K562 (cell line): Measurements from ENCODE around the gene CYSRT1. TPM values are rescaled to one million over a fixed set of nuclear protein-coding genes. Genes with fewer than 3 reads are reported as not detected.

Source experiments
- ATAC-seq: fragments of 200-7000 bp; cut with Tn5 transposase; 3 replicates; pipeline ENCODE4 v1.9.1; 2020; ENCODE audit warnings: moderate library complexity
- BruUV-seq: library from RNA; stranded (reverse); fragments of 400-500 nt; replicated peaks from 2 replicates; lab custom pipeline; 2021; lab: Mats Ljungman, UMichigan
- CTCF ChIA-PET: fragments of 300-600 bp; formaldehyde crosslinking; extraction: SDS; loops from one replicate; lab custom pipeline; 2021; ENCODE audit warnings: low intra/inter-chr PET ratio; lab: Yijun Ruan, JAX
- POLR2A ChIA-PET: fragments of 300-600, 350-650 bp; sonication (Branson Sonifier 250); formaldehyde crosslinking; extraction: SDS; loops from one replicate; lab custom pipeline; 2021; ENCODE audit warnings: antibody characterized with exemption, inconsistent platforms; lab: Yijun Ruan, JAX
- DNase-seq, 4 experiments: peaks; one replicate each; pipeline versions ENCODE4 v3.0.0 to v3.0.0-alpha.2; 2011 to 2018; ENCODE audit warnings: low spot score in 3 of 4, mixed read lengths in 3 of 4; ENCODE audit errors: extremely low read depth in 1 of 4
- FAIRE-seq: peaks from 2 replicates; lab custom pipeline; 2011; peaks lifted over from hg19 to GRCh38; lab: Jason Lieb, UNC
- H2AFZ ChIP-seq: 2 replicates; pipeline ENCODE4 v1.6.0; 2011; ENCODE audit warnings: low read depth, low read length, control low read depth, inconsistent platforms
- H3K27ac ChIP-seq: fragments of 200-600 bp; 3 replicates; pipeline ENCODE4 v1.8.0; 2011; ENCODE audit warnings: low read depth, mild to moderate bottlenecking, control low read depth, inconsistent platforms, low read length, moderate library complexity, mixed read lengths; ENCODE audit errors: extremely low read depth
- H3K27me3 ChIP-seq, 2 experiments: fragments of 300-600 bp in 1 of 2; 2 replicates in 1 of 2; 3 replicates in 1 of 2; pipeline versions ENCODE4 v1.6.0 to v1.8.0; 2011; ENCODE audit warnings: inconsistent platforms in 2 of 2, low read length in 2 of 2, mild to moderate bottlenecking in 1 of 2, mixed read lengths in 1 of 2, moderate library complexity in 1 of 2; ENCODE audit not compliant: control insufficient read depth in 2 of 2, insufficient read depth in 2 of 2
- H3K36me3 ChIP-seq: fragments of 300-600 bp; 3 replicates; pipeline ENCODE4 v1.8.0; 2011; ENCODE audit warnings: mild to moderate bottlenecking, low read length, inconsistent platforms; ENCODE audit not compliant: control insufficient read depth, insufficient read depth
- H3K4me1 ChIP-seq, 2 experiments: fragments of 200-600 bp in 1 of 2; replicated peaks in 1 of 2; 2 replicates in 1 of 2; 3 replicates in 1 of 2; pipeline versions ENCODE4 v1.5.1 to v1.8.0; 2011; ENCODE audit warnings: inconsistent platforms in 2 of 2, low read length in 2 of 2, mild to moderate bottlenecking in 1 of 2, mixed read lengths in 1 of 2, moderate library complexity in 1 of 2; ENCODE audit not compliant: control insufficient read depth in 2 of 2, insufficient read depth in 2 of 2
- H3K4me2 ChIP-seq: 2 replicates; pipeline ENCODE4 v1.6.1; 2011; ENCODE audit warnings: low read length, control low read depth, inconsistent platforms, mixed read lengths; ENCODE audit not compliant: insufficient read depth
- H3K4me3 ChIP-seq: fragments of 200-600 bp; sonication (generic), shearing (Covaris generic); 2 replicates; pipeline ENCODE4 v1.5.1; 2016; ENCODE audit warnings: control low read depth, inconsistent platforms
- H3K79me2 ChIP-seq: fragments of 200-600 bp; 3 replicates; pipeline ENCODE4 v1.8.0; 2011; ENCODE audit warnings: low read length, inconsistent platforms; ENCODE audit not compliant: control insufficient read depth, insufficient read depth
- H3K9ac ChIP-seq, 2 experiments: 2 replicates each; pipeline versions ENCODE4 v1.6.0 to v1.6.1; 2011; ENCODE audit warnings: low read depth in 2 of 2, low read length in 2 of 2, control low read depth in 1 of 2, inconsistent platforms in 1 of 2, mild to moderate bottlenecking in 1 of 2, mixed read lengths in 1 of 2; ENCODE audit not compliant: insufficient read depth in 1 of 2
- H3K9me1 ChIP-seq: one replicate; pipeline ENCODE4 v1.6.0; 2011; ENCODE audit warnings: inconsistent platforms, mild to moderate bottlenecking, low read length, moderate library complexity; ENCODE audit not compliant: control insufficient read depth, insufficient read depth
- H3K9me3 ChIP-seq: replicated peaks from 2 replicates; pipeline ENCODE4 v1.5.1; 2011; ENCODE audit warnings: low read depth, low read length, inconsistent platforms; ENCODE audit not compliant: control insufficient read depth, insufficient read depth
- H4K20me1 ChIP-seq: replicated peaks from 2 replicates; pipeline ENCODE4 v1.6.1; 2011; ENCODE audit warnings: low read length, inconsistent platforms, mixed read lengths; ENCODE audit not compliant: control insufficient read depth, insufficient read depth
- ADNP ChIP-seq: fragments of 200-800 bp; sonication (Bioruptor generic); IDR thresholded peaks from 2 replicates; pipeline ENCODE4 v1.6.1; 2016; ENCODE audit warnings: missing genetic modification characterization, missing compliant biosample characterization
- CBX3 ChIP-seq, 2 experiments: IDR thresholded peaks; 1 replicate in 1 of 2; 2 replicates in 1 of 2; pipeline ENCODE4 v1.6.1; 2012; ENCODE audit warnings: inconsistent platforms in 2 of 2, low read length in 2 of 2, borderline replicate concordance in 1 of 2, control low read depth in 1 of 2
- CHD4 ChIP-seq: fragments of 200-600 bp; sonication (generic); IDR thresholded peaks from 3 replicates; pipeline ENCODE4 v1.6.1; 2012; ENCODE audit warnings: low read depth, mild to moderate bottlenecking, mixed read lengths, low read length, inconsistent platforms; ENCODE audit not compliant: insufficient read depth, insufficient replicate concordance, poor library complexity, severe bottlenecking
- DIDO1 ChIP-seq: fragments of 450-650 bp; IDR thresholded peaks from 2 replicates; pipeline ENCODE4 v1.6.1; 2016; ENCODE audit warnings: low read depth, missing biosample characterization, missing genetic modification characterization
- DMBX1 ChIP-seq: fragments of 250-450 bp; sonication (Bioruptor Pico); IDR thresholded peaks from 2 replicates; pipeline ENCODE4 v1.8.0; 2022; ENCODE audit warnings: inconsistent platforms, mild to moderate bottlenecking, moderate library complexity, borderline replicate concordance
- ETS2 ChIP-seq: IDR thresholded peaks from 2 replicates; pipeline ENCODE4 v1.6.1; 2016; ENCODE audit warnings: borderline replicate concordance, missing genetic modification characterization, mild to moderate bottlenecking, moderate library complexity, missing compliant biosample characterization; ENCODE audit not compliant: poor library complexity, severe bottlenecking
- MAFK ChIP-seq: IDR thresholded peaks from 2 replicates; pipeline ENCODE4 v1.6.1; 2011; ENCODE audit warnings: low read length, improper control_type of control experiment
- NCOA6 ChIP-seq: fragments of 450-650 bp; IDR thresholded peaks from 2 replicates; pipeline ENCODE4 v1.6.1; 2017; ENCODE audit warnings: mild to moderate bottlenecking
- RBM34 ChIP-seq: fragments of 200-400 bp; formaldehyde crosslinking; IDR thresholded peaks from 2 replicates; pipeline ENCODE4 v1.6.1; 2018; ENCODE audit warnings: low read length, borderline replicate concordance; ENCODE audit not compliant: insufficient read depth
- U2AF1 ChIP-seq: fragments of 200-400 bp; formaldehyde crosslinking; optimal IDR thresholded peaks from 2 replicates; pipeline ENCODE3; 2017; ENCODE audit warnings: mild to moderate bottlenecking, low read depth, low read length, moderate library complexity
- ZC3H4 ChIP-seq: sonication (generic); formaldehyde crosslinking; IDR thresholded peaks from 2 replicates; pipeline ENCODE4 v1.9.0; 2021; ENCODE audit warnings: missing genetic modification reagents, borderline replicate concordance
- ZNF699 ChIP-seq: fragments of 250-450 bp; sonication (Bioruptor Pico); IDR thresholded peaks from 2 replicates; pipeline ENCODE4 v1.8.0; 2021; ENCODE audit warnings: mild to moderate bottlenecking, moderate library complexity; ENCODE audit not compliant: insufficient replicate concordance
- ZNF830 ChIP-seq: fragments of 250-450 bp; sonication (Bioruptor Pico); IDR thresholded peaks from 2 replicates; pipeline ENCODE4 v1.5.0; 2021; ENCODE audit warnings: mild to moderate bottlenecking
- WGBS: fragments of 100-300 bp; shearing (Covaris generic); methylation state at CpG from one replicate; pipeline ENCODE4 v1.1.6; 2016; ENCODE audit warnings: low coverage, mixed read lengths; ENCODE audit not compliant: insufficient coverage; ENCODE audit errors: missing lambda C conversion rate; 5-methylcytosine and 5-hydroxymethylcytosine counted together
- in situ Hi-C: fragments of 300-500 bp; cut with MboI; formaldehyde crosslinking; loops from 4 replicates; pipeline ENCODE4 v1.15.0; 2018; ENCODE audit warnings: inconsistent platforms, mixed read lengths
- intact Hi-C: fragments of 100-400 bp; cut with micrococcal nuclease; formaldehyde crosslinking; loops from 2 replicates; pipeline ENCODE4 v1.14.2; 2022
- polyA plus RNA-seq, 8 experiments: library from polyadenylated mRNA; depleted of rRNA in 4 of 8; stranded (reverse) in 5 of 8; unstranded in 3 of 8; fragments of >200 nt; fragmentation: Nextera tagmentation in 2 of 8; fragmentation: Illumina TruSeq in 1 of 8; extraction: Ambion mirVana in 2 of 8; extraction: Trizol in 1 of 8; gene quantifications; 2 replicates each; pipeline versions ENCODE4 v1.2.1 to v1.2.3, GENCODE V29; 2011 to 2014; ENCODE audit warnings: inconsistent platforms in 1 of 8, missing spikeins in 1 of 8
- total RNA-seq, 7 experiments: library from RNA; depleted of rRNA in 6 of 7; stranded (reverse); fragments of >200 nt in 6 of 7; fragmentation: Illumina TruSeq in 2 of 7; extraction: Trizol in 2 of 7; gene quantifications; 2 replicates each; pipeline versions ENCODE4 v1.2.1 to v1.2.3, GENCODE V29; 2011 to 2021; ENCODE audit warnings: low replicate concordance in 1 of 7
- TF ChIP-seq, protein P1 (sequence below), 2 experiments: fragments of 450-650 bp in 1 of 2; sonication (generic) in 1 of 2; formaldehyde crosslinking; conservative IDR thresholded peaks; 2 replicates each; pipeline versions ENCODE4 v1.4.0 to v1.8.1; 2020 to 2022; ENCODE audit warnings: mild to moderate bottlenecking in 1 of 2, missing genetic modification reagents in 1 of 2
- TF ChIP-seq, protein P2 (sequence below), 2 experiments: fragments of 450-650 bp in 1 of 2; sonication (generic) in 1 of 2; formaldehyde crosslinking in 1 of 2; IDR thresholded peaks in 1 of 2; conservative IDR thresholded peaks in 1 of 2; 2 replicates each; pipeline versions ENCODE4 v1.6.1 to v1.8.1; 2016 to 2023; ENCODE audit warnings: mild to moderate bottlenecking in 2 of 2, moderate library complexity in 2 of 2, inconsistent platforms in 1 of 2, missing genetic modification reagents in 1 of 2
- TF ChIP-seq, protein P3 (sequence below): fragments of 250-450 bp; sonication (Bioruptor Pico); IDR thresholded peaks from 2 replicates; pipeline ENCODE4 v1.5.0; 2021; ENCODE audit warnings: mild to moderate bottlenecking, borderline replicate concordance

The CYSRT1 gene
- total and polyA plus RNA-seq, 9 of the 15 experiments (the other 6 are each of a cell fraction or from before 2014, with no cell fraction given), result 0.04 to 1.4 (median 0.42) TPM; not detected in 3

DNA sequence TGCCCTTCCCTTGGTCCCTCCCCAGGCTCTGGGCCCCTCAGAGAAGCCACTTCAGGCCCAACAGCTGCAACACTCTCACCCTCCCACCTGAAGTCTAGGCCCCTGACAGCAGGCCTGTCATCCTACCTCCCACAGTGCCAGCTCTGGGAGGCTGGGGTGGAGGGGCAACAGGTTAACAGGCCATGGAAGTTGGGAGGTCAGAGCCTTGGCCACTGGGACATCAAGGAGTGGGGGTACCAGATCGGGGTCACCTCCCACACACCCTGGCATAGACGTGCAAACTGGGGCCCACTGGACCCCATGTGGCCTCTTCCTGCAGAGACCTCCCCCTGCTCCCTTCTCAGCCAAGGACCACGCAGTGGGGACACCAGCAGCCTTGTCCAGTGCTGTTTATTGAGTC is 33.7 kb upstream of the CYSRT1 start:
- no TSS peak for BruUV-seq
- in situ Hi-C loops (no loop called here), intact Hi-C loops (no loop called here)
- no peak for FAIRE-seq
- Histone ChIP-seq H3K4me1 (peaks cover 20 to 97% of the 10 kb centered on the region in 2 experiments), H3K27ac (no peak overlapping the region), H3K9me3 (no peaks in the 10 kb centered on the region), H3K4me3 (no peak overlapping the region), H4K20me1 (peaks cover 8% of the 10 kb centered on the region), H3K79me2 (peaks cover 49% of the 10 kb centered on the region), H3K9me1 (no peaks in the 10 kb centered on the region), H2AFZ (no peak overlapping the region), H3K4me2 (no peak overlapping the region), H3K9ac (peak overlapping the region in 1 of 2 experiments; percentile 66; a peak in 2 of 4 replicates), H3K27me3 (no peaks in the 10 kb centered on the region), H3K36me3 (peaks cover 46% of the 10 kb centered on the region; the same call in 2 of the 3 replicates)
- ChIA-PET POLR2A (interaction anchor here (0.9 to 6.7 kb wide), 3 partner anchors 12 to 28 kb away, joined by 4 to 56 read pairs (median 5); partner anchors contain the start of genes NDOR1, TMEM203 and TPRN), CTCF (no interaction called here)
- ATAC-seq, result no peak
- DNase-seq, result no peak
- 74% methylated on average over 3 of the region's 3 CpGs for WGBS
- TF ChIP-seq, protein P1, sequence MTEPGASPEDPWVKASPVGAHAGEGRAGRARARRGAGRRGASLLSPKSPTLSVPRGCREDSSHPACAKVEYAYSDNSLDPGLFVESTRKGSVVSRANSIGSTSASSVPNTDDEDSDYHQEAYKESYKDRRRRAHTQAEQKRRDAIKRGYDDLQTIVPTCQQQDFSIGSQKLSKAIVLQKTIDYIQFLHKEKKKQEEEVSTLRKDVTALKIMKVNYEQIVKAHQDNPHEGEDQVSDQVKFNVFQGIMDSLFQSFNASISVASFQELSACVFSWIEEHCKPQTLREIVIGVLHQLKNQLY (CRISPR knock-in tag; conservative IDR thresholded peaks at IDR 0.05), result no peak
- TF ChIP-seq DMBX1 (CRISPR knock-in tag) (no peak), DIDO1 (tag) (no peak), ETS2 (tag) (no peak), ADNP (tag) (no peak), ZC3H4 (CRISPR knock-in tag) (no peak), CBX3 (IDR thresholded peaks at IDR 0.05; ENCODE audit: borderline replicate concordance in 1 of 2, low read length in 2 of 2) (no peak), MAFK (no peak), RBM34 (no peak), CHD4 (no peak), U2AF1 (no peak), NCOA6 (no peak), ZNF699 (CRISPR knock-in tag) (no peak), ZNF830 (CRISPR knock-in tag) (no peak)
- TF ChIP-seq, protein P2, sequence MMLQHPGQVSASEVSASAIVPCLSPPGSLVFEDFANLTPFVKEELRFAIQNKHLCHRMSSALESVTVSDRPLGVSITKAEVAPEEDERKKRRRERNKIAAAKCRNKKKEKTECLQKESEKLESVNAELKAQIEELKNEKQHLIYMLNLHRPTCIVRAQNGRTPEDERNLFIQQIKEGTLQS (IDR thresholded peaks at IDR 0.05), result no peak
- TF ChIP-seq, protein P2 (CRISPR knock-in tag; conservative IDR thresholded peaks at IDR 0.05), result no peak
- TF ChIP-seq, protein P3, sequence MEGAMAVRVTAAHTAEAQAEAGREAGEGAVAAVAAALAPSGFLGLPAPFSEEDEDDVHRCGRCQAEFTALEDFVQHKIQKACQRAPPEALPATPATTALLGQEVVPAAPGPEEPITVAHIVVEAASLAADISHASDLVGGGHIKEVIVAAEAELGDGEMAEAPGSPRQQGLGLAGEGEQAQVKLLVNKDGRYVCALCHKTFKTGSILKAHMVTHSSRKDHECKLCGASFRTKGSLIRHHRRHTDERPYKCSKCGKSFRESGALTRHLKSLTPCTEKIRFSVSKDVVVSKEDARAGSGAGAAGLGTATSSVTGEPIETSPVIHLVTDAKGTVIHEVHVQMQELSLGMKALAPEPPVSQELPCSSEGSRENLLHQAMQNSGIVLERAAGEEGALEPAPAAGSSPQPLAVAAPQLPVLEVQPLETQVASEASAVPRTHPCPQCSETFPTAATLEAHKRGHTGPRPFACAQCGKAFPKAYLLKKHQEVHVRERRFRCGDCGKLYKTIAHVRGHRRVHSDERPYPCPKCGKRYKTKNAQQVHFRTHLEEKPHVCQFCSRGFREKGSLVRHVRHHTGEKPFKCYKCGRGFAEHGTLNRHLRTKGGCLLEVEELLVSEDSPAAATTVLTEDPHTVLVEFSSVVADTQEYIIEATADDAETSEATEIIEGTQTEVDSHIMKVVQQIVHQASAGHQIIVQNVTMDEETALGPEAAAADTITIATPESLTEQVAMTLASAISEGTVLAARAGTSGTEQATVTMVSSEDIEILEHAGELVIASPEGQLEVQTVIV (CRISPR knock-in tag), result no peak
